MM.1S (cell line): ENCODE data around the gene SUFU.

Source experiments
- CTCF ChIP-seq: fragments of 300-600 bp; sonication (generic); IDR thresholded peaks from 2 replicates; pipeline ENCODE4 v1.5.1; 2016; ENCODE audit warnings: antibody characterized with exemption, low read length, mixed read lengths
- EZH2phosphoT487 ChIP-seq: fragments of 300-600 bp; sonication (generic); IDR thresholded peaks from 2 replicates; pipeline ENCODE4 v1.6.1; 2018; ENCODE audit warnings: antibody characterized with exemption, low read length

- TF ChIP-seq CTCF: no peak
- no peak for TF ChIP-seq EZH2phosphoT487
Measured at GRCh38 chr10:102633848-102634247, 130.1 kb downstream of the SUFU start.
